ENCODE measurements around the gene RAD51. TPM values are rescaled to one million over a fixed set of nuclear protein-coding genes. Genes with fewer than 3 reads are reported as not detected.
"Not testable (repeated sequence)": the region's sequence is repeated elsewhere in the genome, so short reads cannot be mapped to it uniquely, and the experiment has no call there.

RAD51 gene
- total RNA-seq, 1 experiment from 2014 or later, result 20.9 TPM

- Histone ChIP-seq H2AFZ (ENCODE audit: low read depth, low read length, poor library complexity, severe bottlenecking) (no peak overlapping the region), H3K4me1 (ENCODE audit: control insufficient read depth in 1 of 2, insufficient read depth in 2 of 2, low read length in 2 of 2) (peaks cover 3 to 7% of the 10 kb centered on the region in 2 experiments; a peak in 2 of 4 replicates), H3K79me2 (ENCODE audit: insufficient read depth, low read length) (no peaks in the 10 kb centered on the region), H3K27ac (ENCODE audit: low read depth, low read length) (no peak overlapping the region), H3K4me2 (ENCODE audit: low read length) (no peak overlapping the region), H3K9me2 (ENCODE audit: insufficient read depth) (no peaks in the 10 kb centered on the region), H3K36me3 (ENCODE audit: control insufficient read depth in 1 of 2, insufficient read depth in 2 of 2, low read length in 2 of 2) (no peaks in the 10 kb centered on the region), H3K27me3 (ENCODE audit: insufficient read depth, low read length) (no peaks in the 10 kb centered on the region), H4K20me1 (ENCODE audit: insufficient read depth) (no peaks in the 10 kb centered on the region), H3K9ac (ENCODE audit: low read length) (no peak overlapping the region), H3K4me3 (replicated peaks in 1 of 2; ENCODE audit: low read depth in 1 of 2, low read length in 2 of 2) (no peak overlapping the region), H3K9me3 (ENCODE audit: control insufficient read depth in 1 of 2, insufficient read depth in 1 of 2, low read depth in 1 of 2, low read length in 2 of 2) (no peaks in the 10 kb centered on the region)
- POLR2A ChIA-PET, result interaction anchor here (1.0 kb wide), 1 partner anchor 14 kb away, joined by 3 read pairs; the partner anchor contains the start of gene RAD51
- BruUV-seq (replicated peaks), result no TSS peak
- ATAC-seq, result no peak
- TF ChIP-seq RAD21 (IDR thresholded peaks at IDR 0.05; ENCODE audit: low read depth) (no peak), ZNF274 (IDR thresholded peaks at IDR 0.05; ENCODE audit: low read depth, low read length) (no peak), SRF (IDR thresholded peaks at IDR 0.05; ENCODE audit: low read depth) (no peak), SIN3A (IDR thresholded peaks at IDR 0.05; ENCODE audit: low read depth) (no peak), ZFX (IDR thresholded peaks at IDR 0.05) (no peak), YY1 (IDR thresholded peaks at IDR 0.05; ENCODE audit: extremely low read depth, insufficient replicate concordance, low read depth, low read length) (no peak), ELF1 (IDR thresholded peaks at IDR 0.05; ENCODE audit: borderline replicate concordance, low read depth) (no peak), POLR2A (IDR thresholded peaks at IDR 0.05; ENCODE audit: borderline replicate concordance, extremely low read depth, insufficient read depth, insufficient read length) (no peak), MAX (IDR thresholded peaks at IDR 0.05) (no peak)
- TF ChIP-seq, protein P1, sequence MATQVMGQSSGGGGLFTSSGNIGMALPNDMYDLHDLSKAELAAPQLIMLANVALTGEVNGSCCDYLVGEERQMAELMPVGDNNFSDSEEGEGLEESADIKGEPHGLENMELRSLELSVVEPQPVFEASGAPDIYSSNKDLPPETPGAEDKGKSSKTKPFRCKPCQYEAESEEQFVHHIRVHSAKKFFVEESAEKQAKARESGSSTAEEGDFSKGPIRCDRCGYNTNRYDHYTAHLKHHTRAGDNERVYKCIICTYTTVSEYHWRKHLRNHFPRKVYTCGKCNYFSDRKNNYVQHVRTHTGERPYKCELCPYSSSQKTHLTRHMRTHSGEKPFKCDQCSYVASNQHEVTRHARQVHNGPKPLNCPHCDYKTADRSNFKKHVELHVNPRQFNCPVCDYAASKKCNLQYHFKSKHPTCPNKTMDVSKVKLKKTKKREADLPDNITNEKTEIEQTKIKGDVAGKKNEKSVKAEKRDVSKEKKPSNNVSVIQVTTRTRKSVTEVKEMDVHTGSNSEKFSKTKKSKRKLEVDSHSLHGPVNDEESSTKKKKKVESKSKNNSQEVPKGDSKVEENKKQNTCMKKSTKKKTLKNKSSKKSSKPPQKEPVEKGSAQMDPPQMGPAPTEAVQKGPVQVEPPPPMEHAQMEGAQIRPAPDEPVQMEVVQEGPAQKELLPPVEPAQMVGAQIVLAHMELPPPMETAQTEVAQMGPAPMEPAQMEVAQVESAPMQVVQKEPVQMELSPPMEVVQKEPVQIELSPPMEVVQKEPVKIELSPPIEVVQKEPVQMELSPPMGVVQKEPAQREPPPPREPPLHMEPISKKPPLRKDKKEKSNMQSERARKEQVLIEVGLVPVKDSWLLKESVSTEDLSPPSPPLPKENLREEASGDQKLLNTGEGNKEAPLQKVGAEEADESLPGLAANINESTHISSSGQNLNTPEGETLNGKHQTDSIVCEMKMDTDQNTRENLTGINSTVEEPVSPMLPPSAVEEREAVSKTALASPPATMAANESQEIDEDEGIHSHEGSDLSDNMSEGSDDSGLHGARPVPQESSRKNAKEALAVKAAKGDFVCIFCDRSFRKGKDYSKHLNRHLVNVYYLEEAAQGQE (IDR thresholded peaks at IDR 0.05; ENCODE audit: low read depth), result no peak
- TF ChIP-seq, protein P2, sequence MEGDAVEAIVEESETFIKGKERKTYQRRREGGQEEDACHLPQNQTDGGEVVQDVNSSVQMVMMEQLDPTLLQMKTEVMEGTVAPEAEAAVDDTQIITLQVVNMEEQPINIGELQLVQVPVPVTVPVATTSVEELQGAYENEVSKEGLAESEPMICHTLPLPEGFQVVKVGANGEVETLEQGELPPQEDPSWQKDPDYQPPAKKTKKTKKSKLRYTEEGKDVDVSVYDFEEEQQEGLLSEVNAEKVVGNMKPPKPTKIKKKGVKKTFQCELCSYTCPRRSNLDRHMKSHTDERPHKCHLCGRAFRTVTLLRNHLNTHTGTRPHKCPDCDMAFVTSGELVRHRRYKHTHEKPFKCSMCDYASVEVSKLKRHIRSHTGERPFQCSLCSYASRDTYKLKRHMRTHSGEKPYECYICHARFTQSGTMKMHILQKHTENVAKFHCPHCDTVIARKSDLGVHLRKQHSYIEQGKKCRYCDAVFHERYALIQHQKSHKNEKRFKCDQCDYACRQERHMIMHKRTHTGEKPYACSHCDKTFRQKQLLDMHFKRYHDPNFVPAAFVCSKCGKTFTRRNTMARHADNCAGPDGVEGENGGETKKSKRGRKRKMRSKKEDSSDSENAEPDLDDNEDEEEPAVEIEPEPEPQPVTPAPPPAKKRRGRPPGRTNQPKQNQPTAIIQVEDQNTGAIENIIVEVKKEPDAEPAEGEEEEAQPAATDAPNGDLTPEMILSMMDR (IDR thresholded peaks at IDR 0.05 in 2 of 3, conservative IDR thresholded peaks at IDR 0.05 in 1 of 3; ENCODE audit: borderline replicate concordance in 1 of 3, insufficient read depth in 1 of 3, low read depth in 2 of 3, low read length in 2 of 3), result no peak
- CTCF ChIA-PET, result interaction anchor here (0.9 kb wide), 1 partner anchor 15 kb away, joined by 3 read pairs; no protein-coding TSS in a partner anchor
- RAD21 ChIA-PET (ENCODE audit: low non-redundant PET in 1 of 2, low total read pairs in 2 of 2, uncharacterized antibody in 2 of 2, unreplicated experiment in 2 of 2), result no interaction called here
- intact Hi-C loops (cut with micrococcal nuclease), result no loop called here
- no peak for DNase-seq (ENCODE audit: low read depth, low spot score)
These were observed 14.8 kb upstream of the RAD51 start for GRCh38 chr15:40680151-40680550.

DNA sequence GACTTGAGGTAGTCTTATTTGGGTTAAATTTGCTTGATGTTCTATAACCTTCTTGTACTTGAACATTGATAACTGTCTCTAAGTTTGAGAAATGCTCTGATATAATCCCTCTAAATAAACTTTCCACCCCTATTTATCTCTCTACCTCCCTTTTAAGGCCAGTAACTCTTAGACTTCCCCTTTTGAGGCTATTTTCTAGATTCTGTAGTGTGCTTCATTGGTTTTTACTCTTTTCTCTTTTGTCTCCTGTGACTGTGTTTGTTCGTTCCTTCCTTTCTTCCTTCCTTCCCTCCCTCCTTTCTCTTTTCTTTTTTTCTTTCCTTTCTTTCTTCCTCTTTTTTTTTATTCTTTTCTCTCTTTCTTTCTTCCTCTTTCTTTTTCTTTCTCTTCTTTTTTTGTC lies 14.0 kb upstream of the RAD51 start:
- H3K9me3 ChIP-seq (ENCODE audit: control insufficient read depth in 1 of 2, insufficient read depth in 1 of 2, low read depth in 1 of 2, low read length in 2 of 2); H4K20me1 ChIP-seq (ENCODE audit: insufficient read depth); H3K4me1 ChIP-seq (ENCODE audit: control insufficient read depth in 1 of 2, insufficient read depth in 2 of 2, low read length in 2 of 2); CTCF ChIA-PET; H2AFZ ChIP-seq (ENCODE audit: low read depth, low read length, poor library complexity, severe bottlenecking); BruUV-seq (replicated peaks); H3K27ac ChIP-seq (ENCODE audit: low read depth, low read length); RAD21 ChIA-PET (ENCODE audit: low non-redundant PET in 1 of 2, low total read pairs in 2 of 2, uncharacterized antibody in 2 of 2, unreplicated experiment in 2 of 2); H3K27me3 ChIP-seq (ENCODE audit: insufficient read depth, low read length); ATAC-seq; H3K4me2 ChIP-seq (ENCODE audit: low read length); H3K9me2 ChIP-seq (ENCODE audit: insufficient read depth); H3K79me2 ChIP-seq (ENCODE audit: insufficient read depth, low read length); H3K36me3 ChIP-seq (ENCODE audit: control insufficient read depth in 1 of 2, insufficient read depth in 2 of 2, low read length in 2 of 2); intact Hi-C loops (cut with micrococcal nuclease); DNase-seq (ENCODE audit: low read depth, low spot score); H3K4me3 ChIP-seq (replicated peaks in 1 of 2; ENCODE audit: low read depth in 1 of 2, low read length in 2 of 2); H3K9ac ChIP-seq (ENCODE audit: low read length): not testable (repeated sequence)
- POLR2A ChIA-PET, result interaction anchor here (1.0 kb wide), 1 partner anchor 14 kb away, joined by 3 read pairs; the partner anchor contains the start of gene RAD51

Data from HCT116 (cell line).